ENCODE measurements around the gene HLF. TPM values are rescaled to one million over a fixed set of nuclear protein-coding genes. Genes with fewer than 3 reads are reported as not detected.
A peak's percentile ranks its signal among the peaks of the same experiment; 100 is the strongest.

HLF gene
- polyA plus RNA-seq, 3 donors, result not detected

DNA sequence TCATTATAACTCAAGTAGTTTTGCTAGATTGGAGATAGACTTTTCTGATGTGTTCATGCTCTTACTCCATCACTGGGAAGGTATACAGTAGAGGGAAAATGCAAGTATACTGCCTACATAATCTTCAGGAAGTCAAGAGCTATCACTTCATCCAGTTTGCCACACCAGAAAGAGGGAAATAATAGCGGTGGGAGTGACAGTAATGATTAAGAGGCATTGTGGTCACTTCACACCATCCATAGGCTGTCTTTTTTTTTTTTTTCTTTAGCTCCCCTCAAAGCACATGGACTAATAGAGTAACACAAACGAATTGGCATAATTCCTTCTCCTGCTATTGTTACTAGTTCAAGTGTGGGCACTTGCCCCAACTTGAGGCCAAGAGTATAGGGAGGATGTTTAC is 28.4 kb upstream of the HLF start:
- whole genome bisulfite sequencing (ENCODE audit: insufficient coverage), result no CpG with 5 or more reads among the region's 2 CpGs
- peaks cover 15 to 19% of the 10 kb centered on the region in 2 donors for H3K27me3 ChIP-seq (ENCODE audit: control insufficient read depth in 2 of 2, insufficient read depth in 2 of 2, low read length in 2 of 2)
- no peak for DNase-seq
- no peak overlapping the region for H3K4me3 ChIP-seq (replicated peaks in 1 of 3; ENCODE audit: low read depth in 2 of 3, low read length in 3 of 3)
- TF ChIP-seq, protein P1, sequence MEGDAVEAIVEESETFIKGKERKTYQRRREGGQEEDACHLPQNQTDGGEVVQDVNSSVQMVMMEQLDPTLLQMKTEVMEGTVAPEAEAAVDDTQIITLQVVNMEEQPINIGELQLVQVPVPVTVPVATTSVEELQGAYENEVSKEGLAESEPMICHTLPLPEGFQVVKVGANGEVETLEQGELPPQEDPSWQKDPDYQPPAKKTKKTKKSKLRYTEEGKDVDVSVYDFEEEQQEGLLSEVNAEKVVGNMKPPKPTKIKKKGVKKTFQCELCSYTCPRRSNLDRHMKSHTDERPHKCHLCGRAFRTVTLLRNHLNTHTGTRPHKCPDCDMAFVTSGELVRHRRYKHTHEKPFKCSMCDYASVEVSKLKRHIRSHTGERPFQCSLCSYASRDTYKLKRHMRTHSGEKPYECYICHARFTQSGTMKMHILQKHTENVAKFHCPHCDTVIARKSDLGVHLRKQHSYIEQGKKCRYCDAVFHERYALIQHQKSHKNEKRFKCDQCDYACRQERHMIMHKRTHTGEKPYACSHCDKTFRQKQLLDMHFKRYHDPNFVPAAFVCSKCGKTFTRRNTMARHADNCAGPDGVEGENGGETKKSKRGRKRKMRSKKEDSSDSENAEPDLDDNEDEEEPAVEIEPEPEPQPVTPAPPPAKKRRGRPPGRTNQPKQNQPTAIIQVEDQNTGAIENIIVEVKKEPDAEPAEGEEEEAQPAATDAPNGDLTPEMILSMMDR (IDR thresholded peaks at IDR 0.05), result no peak
- no peak overlapping the region for H3K27ac Mint-ChIP-seq
- H3K36me3 Mint-ChIP-seq, result no peaks in the 10 kb centered on the region
- H3K4me3 Mint-ChIP-seq, result no peak overlapping the region
- H3K9me3 Mint-ChIP-seq, result peaks cover 0 to 13% (median 2%) of the 10 kb centered on the region in 7 donors
- intact Hi-C loops (cut with micrococcal nuclease), result no loop called here
- peaks cover 19 to 21% of the 10 kb centered on the region in 2 donors for H3K4me1 ChIP-seq (ENCODE audit: control insufficient read depth in 1 of 2, insufficient read depth in 2 of 2, low read length in 2 of 2)
- H3K9me3 ChIP-seq (replicated peaks in 1 of 2; ENCODE audit: control insufficient read depth in 1 of 2, insufficient read depth in 1 of 2, low read length in 2 of 2), result no peaks in the 10 kb centered on the region
- no peak overlapping the region for H2AFZ ChIP-seq (ENCODE audit: insufficient read depth, low read depth, low read length, poor library complexity, severe bottlenecking)
- H4K20me1 ChIP-seq (ENCODE audit: insufficient read depth, low read length), result no peaks in the 10 kb centered on the region
- no peak overlapping the region for H3K9ac ChIP-seq (ENCODE audit: insufficient read depth, low read length, poor library complexity, severe bottlenecking)
- H3K36me3 ChIP-seq (replicated peaks in 1 of 2; ENCODE audit: control insufficient read depth in 1 of 2, insufficient read depth in 2 of 2, low read length in 2 of 2), result no peaks in the 10 kb centered on the region
- H3K4me1 Mint-ChIP-seq, result peaks cover 20% of the 10 kb centered on the region
- H3K79me2 ChIP-seq (ENCODE audit: insufficient read depth, low read length), result no peaks in the 10 kb centered on the region
- H3K4me2 ChIP-seq (replicated peaks; ENCODE audit: extremely low read depth, low read length, poor library complexity, severe bottlenecking), result no peak overlapping the region
- H3K27ac ChIP-seq (ENCODE audit: low read depth in 1 of 2, low read length in 2 of 2), result no peak overlapping the region
- H3K27me3 Mint-ChIP-seq (ENCODE audit: low read depth in 3 of 3), result peaks cover 6 to 30% (median 21%) of the 10 kb centered on the region in 3 donors

DNA sequence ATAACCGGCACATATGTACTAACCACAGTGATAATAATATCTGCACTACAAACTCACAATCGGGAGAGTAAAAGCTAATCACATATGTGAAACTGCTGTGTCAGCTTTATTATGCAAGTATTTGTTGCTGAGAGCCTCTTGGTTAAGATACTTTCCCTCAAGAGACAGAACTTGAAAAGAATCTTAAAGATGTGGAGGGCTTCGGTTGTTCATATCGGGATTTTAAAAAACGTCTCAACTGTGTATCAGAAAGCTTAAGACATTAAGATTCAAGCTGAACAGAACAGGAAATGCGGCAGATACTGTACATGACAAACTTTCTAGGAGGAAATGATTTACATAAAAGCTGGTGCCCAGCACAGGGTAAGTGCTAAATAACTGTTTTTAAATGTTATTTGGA is 27.5 kb upstream of the HLF start:
- Histone ChIP-seq H4K20me1 (ENCODE audit: insufficient read depth, low read length) (no peaks in the 10 kb centered on the region), H3K9ac (ENCODE audit: insufficient read depth, low read length, poor library complexity, severe bottlenecking) (no peak overlapping the region), H3K36me3 (replicated peaks in 1 of 2; ENCODE audit: control insufficient read depth in 1 of 2, insufficient read depth in 2 of 2, low read length in 2 of 2) (no peaks in the 10 kb centered on the region), H3K79me2 (ENCODE audit: insufficient read depth, low read length) (no peaks in the 10 kb centered on the region), H3K27me3 (ENCODE audit: control insufficient read depth in 2 of 2, insufficient read depth in 2 of 2, low read length in 2 of 2) (peaks cover 15 to 19% of the 10 kb centered on the region in 2 donors), H3K9me3 (replicated peaks in 1 of 2; ENCODE audit: control insufficient read depth in 1 of 2, insufficient read depth in 1 of 2, low read length in 2 of 2) (no peaks in the 10 kb centered on the region), H3K27ac (ENCODE audit: low read depth in 1 of 2, low read length in 2 of 2) (no peak overlapping the region), H3K4me2 (replicated peaks; ENCODE audit: extremely low read depth, low read length, poor library complexity, severe bottlenecking) (peak overlapping the region; percentile 27), H3K4me1 (ENCODE audit: control insufficient read depth in 1 of 2, insufficient read depth in 2 of 2, low read length in 2 of 2) (peaks cover 19 to 21% of the 10 kb centered on the region in 2 donors), H2AFZ (ENCODE audit: insufficient read depth, low read depth, low read length, poor library complexity, severe bottlenecking) (no peak overlapping the region), H3K4me3 (replicated peaks in 1 of 3; ENCODE audit: low read depth in 2 of 3, low read length in 3 of 3) (no peak overlapping the region)
- 0% methylated on average over 3 of the region's 6 CpGs for WGBS (ENCODE audit: insufficient coverage)
- TF ChIP-seq, protein P1 (IDR thresholded peaks at IDR 0.05), result no peak
- peak in 1 of 3 donors; percentile 2 for DNase-seq
- no peaks in the 10 kb centered on the region for H3K36me3 Mint-ChIP-seq
- intact Hi-C loops (cut with micrococcal nuclease), result no loop called here
- H3K27me3 Mint-ChIP-seq (ENCODE audit: low read depth in 3 of 3), result peaks cover 10 to 30% (median 21%) of the 10 kb centered on the region in 3 donors
- peaks cover 20% of the 10 kb centered on the region for H3K4me1 Mint-ChIP-seq
- H3K4me3 Mint-ChIP-seq, result peak overlapping the region in 1 of 2 donors; percentile 61
- H3K9me3 Mint-ChIP-seq, result peaks cover 0 to 13% (median 2%) of the 10 kb centered on the region in 7 donors
- no peak overlapping the region for H3K27ac Mint-ChIP-seq

Data from CD14-positive monocyte (primary cell).